Hematopoietic multipotent progenitor cell treated with erythropoietin and hydrocortisone succinate and interleukin-3 and kit ligand, for 15 days (in vitro differentiated cells): Measurements from ENCODE around the gene PELI2.

Experiments used
- DNase-seq: peaks from one replicate; pipeline ENCODE4 v3.0.0-alpha.2; 2015; ENCODE audit warnings: low spot score

PELI2 gene

DNA sequence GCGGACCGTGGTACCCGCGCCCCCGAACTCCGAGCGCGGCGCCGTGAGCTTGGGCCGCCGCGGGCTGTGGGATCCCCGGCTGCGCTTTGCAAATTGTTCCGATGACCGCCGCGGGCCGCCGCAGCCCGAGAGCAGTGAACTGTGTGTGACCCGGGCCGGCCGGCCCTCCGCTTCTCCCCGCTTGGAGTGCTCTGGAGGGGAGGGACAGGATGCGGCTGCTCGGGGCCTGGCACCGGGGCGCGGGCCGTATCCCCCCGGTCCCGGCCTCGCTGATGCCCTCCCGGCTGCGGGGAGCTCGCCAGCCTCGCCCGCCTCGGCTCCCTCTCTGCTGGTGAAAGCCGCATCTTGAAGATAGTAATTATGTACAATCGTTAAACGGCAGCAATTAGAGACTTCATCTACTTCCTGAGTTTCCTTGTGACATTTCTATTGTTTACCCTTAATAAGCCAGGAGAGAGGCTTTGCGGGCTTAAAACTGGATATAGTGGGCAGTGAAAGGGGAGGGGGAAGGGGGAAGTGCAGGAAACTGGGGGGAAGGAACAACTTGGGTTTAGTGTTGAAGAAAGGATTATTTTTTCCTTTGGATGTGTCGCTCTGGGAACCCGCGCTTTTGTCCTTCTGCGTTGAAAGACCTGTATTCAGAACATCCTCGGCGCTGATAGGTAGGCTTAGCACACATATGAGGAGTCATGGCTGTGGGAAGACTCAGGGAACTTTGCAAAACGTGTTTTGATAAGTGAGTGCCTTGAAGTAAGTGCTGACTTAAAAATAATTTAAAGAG lies 1.2 kb downstream of the PELI2 start:
- DNase-seq: no peak

DNA sequence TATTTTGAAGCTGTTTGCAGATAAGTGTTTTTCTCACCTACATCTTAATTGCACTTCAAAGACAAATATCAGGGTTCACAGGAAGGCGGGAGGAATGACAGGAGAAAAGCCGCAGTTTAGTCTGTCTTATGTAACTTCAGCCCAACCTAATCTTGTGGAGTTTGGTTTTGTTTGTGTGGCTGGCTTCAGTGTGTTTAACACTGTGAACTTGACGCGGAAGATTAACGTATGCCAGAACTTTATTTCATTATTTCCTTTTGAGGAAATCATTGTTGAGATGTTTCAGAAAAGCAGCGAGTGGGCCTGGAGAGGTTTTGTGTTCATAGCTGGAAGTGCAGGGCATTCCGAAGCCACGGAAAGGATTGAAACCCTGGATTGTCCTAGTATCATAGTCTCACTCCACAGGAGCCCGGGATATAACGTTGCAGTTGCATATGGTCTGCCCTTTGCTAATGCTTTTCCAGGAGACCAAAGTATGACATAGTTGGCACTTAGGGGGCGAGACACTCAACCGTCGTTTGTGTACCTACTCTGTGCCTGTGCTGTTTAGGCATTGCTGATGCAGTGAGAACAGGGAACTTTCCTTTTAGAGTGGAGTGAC lies 2.0 kb downstream of the PELI2 start:
- DNase-seq: no peak

DNA sequence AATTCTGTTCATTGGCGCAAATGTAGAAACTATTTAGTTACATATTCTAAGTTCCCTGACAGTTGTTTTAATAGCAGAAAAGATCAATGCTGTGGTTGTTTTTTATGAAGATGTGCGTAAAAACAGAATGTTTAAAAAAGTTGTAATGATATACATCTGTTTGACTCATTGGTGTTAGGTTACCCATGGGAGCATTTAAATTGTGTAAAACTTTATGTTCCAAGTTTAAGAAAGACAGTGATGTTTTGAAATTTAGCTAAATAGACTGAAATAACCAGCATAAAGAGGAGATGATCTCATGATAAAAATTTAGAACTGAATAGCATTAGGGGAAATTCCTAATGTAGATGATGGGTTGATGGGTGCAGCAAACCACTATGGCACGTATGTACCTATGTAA lies 3.6 kb downstream of the PELI2 start:
- no peak for DNase-seq

DNA sequence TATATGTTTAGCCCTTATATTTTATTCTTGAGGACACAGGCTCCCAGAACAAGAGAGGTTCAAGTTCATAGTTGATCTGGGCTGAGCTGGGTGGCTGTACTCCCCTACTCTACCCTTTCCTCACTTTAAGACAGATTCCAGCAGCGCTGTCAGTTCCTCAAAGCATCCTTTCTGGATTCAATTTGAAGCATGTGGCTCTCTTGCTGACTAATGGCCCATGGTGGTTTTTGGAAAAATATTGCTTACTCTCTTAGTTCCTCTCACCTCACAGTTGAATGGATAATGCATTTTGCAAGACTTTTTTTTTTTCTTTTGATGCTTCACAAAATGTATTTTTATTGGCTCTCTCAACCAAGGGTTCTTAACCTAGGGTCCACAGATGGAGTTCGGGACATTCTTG lies 4.1 kb downstream of the PELI2 start:
- DNase-seq: no peak

DNA sequence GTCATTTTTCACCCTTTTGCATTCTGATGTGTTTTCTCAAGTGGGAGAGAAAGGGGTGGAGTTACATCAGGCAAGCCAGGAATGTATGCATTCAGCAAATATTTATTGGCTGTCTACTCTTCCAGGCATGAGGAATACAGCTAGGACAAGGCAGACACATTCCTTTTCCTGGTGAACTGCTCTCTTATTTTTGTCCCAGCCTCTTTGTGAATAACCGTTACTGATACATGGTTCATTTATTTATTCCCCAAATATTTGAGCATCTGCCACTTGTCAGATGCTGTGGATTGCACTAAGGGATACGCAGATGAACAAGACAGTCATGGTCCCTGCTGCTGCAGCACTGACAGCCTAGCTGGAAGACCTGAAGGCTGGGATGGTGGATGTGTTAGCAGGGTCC lies 6.1 kb downstream of the PELI2 start:
- DNase-seq: no peak

DNA sequence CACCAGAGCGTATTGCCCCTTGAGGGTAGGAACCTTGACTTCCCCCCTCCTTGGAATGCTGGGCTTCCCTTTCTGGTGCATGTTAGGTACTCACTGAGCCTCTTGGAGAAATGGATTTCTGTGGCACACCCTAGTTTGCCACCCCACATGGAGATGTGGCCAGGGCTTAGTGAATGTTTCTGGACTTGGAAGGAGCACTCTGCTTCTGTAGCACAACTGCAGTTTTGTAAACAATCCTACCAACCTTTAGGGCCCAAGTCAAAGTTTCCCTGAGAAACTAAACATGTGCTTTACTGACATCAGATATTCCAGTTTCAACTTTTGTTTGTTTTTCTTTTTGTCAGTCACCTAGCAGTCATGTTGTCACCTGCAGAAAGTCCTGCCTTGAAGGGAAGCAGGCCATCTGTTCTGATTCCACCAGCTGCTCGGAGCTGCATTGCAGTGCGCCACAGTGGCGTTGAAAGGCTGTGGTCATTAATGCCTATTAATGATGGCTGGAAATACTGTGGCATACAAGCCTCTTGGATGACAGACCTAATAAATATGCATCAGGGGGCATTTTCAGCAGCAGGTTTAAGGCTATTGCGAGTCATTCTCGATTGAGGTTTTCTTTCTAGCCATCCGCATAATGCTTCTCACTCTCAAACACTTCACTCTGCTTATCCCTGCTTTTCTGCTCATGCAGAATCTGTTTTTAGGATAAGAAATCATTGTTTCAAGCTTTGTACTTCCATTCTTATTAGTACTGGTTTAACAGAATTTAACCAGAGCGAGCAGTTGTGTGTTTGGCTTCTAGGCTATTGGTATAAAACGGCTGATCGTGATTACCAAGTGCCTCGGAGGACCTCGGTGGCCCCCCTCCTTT lies 7.8 kb downstream of the PELI2 start:
- DNase-seq: no peak

DNA sequence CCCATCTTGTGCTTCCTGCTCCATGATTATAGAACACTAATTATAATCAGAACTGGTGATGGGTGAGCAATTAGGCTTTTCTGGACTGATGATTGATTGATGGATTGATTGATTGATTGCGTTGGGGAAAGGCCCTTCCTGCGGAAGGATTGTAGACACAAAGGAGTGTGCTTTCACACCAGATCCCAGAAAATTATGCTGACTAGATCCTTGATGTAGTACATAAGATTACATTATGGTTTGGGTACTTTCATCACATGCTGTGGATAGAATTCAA lies 8.4 kb downstream of the PELI2 start:
- DNase-seq: no peak

DNA sequence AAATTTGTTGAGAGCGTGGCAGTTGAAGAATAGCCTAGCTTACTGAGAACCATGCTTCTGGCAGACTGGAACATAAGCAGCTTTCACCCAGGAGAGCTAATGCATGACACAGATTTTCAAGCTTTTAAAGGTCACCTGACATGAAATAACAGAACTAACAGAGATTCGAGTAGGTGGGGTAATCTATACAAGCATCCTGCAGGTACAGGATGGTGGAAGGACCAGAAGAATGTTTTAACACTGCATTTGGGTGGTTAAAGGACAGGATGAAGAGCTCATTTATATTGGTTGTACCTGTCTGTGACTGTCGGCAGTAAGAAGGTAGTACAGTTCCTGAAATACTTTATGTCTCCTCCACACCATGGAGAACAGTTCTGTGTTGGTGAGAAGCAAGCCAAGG lies 8.9 kb downstream of the PELI2 start:
- DNase-seq: no peak

DNA sequence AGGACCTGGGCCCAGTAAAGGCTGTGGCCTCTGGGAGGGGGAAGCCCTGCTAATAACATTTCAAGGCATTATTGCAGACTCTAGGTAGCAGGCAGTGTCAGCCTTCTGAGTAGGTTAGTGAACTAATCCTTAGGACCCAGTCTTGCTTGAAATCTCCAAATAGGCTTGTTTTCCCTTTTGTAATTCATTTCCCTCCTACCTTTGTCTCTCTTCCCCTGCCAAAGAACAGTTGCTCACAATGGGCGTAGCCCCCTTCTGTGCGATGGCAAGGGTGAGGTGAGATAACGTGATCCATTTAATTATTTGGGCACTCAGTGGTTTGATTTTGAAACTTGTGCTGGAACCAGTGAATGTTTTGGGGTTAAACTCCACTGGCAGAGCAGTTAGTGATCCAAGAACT lies 10.9 kb downstream of the PELI2 start:
- no peak for DNase-seq

DNA sequence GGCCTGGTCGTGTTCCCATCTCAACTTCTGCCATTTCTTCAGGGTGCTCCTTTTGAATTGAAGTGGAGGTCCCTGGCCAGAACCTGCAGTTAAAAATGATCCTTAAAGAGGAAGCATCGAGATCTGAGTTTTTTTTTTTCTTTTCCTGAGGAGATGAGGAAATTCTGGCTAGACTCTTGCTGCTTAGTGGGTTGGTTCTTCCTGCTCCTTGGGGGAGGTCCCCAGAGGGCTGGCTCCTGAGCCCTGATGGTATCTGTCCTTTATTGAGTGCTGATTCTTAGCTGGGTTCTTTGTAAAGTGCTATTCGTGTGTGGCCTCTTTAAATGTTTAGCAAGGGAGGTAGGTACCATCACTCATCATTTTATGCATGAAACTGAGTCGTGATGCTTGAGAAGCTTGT lies 11.7 kb downstream of the PELI2 start:
- DNase-seq: no peak

DNA sequence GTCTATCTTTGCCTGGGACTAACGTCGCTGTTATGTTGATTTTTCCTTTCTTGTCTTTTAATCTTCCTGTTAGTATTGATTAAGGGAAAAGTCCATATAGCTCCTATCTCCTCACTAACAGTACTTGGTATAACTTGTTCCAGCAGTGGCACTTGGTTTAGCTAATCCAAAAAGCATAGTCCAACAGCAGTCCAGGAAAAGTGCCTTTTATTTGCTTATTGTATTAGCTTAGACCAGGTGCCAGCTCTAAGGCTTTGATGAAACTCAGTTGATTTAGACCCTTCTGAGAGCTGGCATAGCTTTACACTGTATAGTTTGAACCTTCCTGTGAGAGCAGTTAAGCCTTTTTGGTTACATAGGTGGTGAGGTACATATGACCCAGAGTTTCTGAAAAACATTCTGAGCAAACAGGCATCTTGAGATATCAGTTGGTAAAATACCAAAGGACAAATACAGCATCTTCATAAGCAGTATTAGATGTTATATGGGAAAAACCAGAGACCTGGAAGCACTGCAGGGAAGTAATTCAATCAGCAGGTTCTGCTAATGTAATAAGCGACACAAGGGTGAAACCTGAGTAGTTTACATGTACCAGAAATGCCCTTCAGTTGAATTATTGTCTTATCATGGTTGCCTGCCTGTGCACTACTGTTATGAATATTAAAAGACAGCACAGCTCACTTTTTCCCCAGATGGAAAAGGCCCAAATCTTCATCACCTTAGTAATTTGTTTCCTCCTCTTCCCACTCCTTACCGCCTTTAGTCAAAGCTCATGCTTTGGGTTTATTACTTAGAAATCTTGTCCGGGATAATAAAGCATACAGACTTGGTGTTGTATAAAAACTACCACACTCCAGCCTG lies 13.0 kb downstream of the PELI2 start:
- DNase-seq: no peak

DNA sequence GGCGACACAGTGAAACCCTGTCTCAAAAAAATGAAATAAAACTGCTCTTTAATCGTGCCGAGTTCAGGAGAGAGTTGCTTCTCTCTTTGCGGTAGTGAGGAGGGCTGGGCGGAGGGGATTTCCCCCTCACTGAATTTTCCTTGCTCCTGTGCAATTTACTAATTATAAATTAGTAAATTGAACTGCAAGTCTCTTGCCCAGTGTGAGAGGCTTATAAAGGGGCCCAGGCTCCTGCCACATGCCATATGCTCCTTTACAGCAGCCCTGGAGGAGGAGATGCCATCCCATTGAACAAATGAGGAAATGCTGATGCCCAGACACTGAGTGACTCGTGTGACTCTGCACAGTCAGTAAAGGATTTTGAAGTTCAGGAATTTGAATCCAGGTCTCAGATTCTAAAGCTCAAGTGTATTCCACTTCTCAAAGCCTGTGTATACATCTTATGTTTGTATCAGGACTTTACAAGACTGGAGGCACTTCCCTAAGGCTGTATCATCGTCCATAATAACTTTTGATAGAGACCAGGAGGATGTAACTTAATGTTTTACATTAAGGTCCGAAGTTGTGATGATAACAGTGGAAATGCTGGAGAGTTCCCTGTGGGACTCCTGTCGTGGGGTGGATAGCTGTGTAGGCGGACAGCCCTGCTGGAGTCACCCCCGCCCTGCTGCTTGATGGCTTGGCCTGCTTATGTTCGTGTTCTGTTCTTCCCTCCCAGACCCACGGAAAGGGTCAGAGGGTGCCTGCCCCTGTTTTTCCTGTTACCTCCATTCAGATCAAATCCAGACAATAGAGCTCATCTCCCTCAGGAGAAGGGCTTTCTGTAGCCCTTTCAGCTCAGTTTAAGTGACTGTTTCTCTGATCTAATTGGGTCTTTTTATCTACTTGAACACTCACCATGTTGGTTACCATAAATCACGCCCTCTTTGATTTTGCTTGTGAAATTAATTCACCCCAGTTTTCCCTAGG lies 13.9 kb downstream of the PELI2 start:
- DNase-seq: no peak

DNA sequence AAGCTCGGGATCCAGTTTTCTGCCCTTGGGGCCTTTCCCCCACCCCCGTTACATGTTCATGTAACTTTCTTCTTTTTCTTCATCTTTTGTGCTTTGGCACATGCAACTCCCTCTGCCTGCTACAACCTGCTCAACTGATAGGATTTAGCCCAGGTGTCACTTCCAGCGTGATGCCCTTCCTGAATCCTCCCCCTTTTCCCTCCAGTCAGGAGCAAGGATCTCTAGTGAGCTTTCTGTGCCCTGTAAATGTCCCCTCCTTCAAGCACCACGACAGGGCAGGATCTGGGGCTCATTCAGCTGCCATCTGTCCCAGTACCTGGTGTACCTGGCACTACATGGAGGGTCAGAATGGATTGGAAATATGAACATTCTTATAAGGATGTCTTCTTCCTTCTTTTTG lies 15.3 kb downstream of the PELI2 start:
- no peak for DNase-seq

DNA sequence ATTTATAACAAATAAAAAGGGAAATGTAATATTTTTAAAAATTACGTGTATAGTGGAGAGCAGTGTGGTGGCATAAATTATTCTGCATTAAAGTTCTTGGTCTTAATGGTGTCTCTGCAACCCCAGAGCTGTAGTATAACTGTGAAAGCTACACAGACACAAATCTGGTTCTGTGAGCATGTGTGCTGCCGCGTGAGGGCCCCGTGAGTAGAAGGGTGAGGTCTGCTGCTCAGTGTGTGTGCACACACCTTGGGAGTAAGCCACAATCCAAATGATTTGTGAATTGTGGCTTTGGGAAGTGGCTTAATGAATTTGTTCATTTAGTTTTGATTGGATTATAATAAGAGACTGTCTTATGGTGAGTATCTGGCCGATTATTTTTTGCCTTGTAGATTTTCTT lies 16.8 kb downstream of the PELI2 start:
- no peak for DNase-seq

DNA sequence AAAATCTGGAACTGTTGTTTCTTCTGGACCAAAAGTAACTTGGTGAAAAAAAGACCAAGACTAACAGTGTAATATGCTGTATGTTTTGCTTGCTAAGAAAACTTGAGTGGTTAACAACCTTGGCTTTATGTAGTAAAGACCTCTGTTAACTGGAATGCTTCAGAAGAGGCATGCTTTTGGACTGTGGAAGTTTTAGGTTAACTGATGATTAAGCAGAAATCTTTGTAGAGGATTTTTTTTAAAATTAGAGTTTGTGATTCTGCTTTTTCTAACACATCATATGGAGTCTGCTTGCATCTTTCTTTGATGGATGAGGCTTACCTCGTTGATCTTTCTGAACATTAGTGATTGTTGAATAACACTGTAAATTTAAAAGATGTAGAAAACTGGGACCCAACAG lies 17.5 kb downstream of the PELI2 start:
- DNase-seq: no peak

DNA sequence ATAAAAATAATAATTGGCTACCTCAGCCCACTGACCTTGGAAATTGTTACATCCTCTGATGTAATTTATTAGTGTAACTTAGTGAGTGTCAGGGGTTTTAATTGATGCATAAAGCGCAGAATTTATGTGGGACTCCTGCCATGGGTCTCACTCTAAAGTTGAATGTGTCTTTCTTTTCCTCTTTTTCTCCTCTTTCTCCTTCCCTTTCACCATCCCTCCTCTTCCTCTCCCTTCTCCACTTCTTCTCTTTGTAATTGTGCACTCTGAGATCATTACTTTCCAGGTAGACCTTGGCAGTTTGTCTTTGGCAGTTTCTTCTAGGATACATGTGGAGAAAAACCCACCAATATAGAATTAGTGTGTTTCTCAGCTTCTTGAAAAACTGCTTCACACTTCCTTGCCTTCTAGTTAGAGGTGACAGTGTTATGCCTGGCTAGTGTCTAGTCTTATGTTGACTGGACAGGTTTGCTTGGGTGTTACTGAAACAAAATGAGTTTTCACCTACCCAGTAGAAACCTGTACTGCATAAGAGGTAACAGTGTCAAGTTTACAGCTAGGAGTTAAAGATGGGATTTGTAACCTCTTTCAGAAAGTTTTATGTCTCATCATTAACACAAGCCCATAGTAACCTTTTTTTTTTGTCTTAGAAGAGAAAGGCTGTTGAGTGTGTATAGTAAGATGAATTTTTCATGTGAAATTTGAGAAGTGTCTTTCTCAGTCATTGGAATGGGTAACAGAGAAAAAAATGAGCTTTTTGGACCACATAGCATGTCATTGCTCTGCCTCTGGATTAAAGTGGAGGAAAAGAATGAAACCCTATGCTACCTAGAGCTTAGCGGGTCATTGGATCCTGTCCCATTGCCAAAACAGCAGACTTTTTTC lies 18.6 kb downstream of the PELI2 start:
- DNase-seq: no peak

DNA sequence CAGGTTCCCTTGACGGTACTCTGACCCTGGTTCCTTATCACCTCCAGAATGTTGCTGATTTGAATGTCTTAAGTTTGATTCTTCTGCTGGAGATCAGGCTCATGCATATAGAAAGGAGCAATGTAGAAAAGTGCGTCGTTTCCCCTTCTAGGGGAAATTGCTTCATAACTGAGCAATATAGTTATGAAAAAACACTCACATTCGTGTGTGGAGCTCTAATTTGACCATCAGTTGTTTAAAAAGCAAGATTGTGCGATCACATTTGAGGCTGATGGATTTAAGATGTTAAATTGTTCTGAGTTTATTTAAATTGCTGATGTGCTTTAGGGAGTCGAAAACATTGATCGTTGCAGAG lies 19.2 kb downstream of the PELI2 start:
- no peak for DNase-seq

DNA sequence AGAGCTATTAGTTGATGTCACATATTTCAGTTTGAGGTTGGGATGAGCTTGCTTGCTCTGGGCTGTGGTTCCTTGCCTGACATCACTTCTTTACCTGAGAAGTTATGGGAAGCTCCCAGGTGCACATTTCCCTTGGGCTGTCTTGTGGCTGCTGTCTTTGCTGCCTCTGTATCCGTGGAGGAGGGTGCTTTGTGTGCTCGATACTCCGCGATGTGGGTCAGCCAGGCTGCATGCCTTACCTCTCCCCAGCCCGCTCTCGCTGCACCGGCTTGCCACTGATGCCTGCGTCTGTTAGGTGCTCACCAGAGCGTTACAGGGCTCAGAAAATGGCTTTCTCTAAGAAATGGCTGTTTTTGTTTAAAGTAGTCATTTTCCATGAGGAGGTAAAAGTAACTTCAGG lies 19.6 kb downstream of the PELI2 start:
- DNase-seq: no peak

DNA sequence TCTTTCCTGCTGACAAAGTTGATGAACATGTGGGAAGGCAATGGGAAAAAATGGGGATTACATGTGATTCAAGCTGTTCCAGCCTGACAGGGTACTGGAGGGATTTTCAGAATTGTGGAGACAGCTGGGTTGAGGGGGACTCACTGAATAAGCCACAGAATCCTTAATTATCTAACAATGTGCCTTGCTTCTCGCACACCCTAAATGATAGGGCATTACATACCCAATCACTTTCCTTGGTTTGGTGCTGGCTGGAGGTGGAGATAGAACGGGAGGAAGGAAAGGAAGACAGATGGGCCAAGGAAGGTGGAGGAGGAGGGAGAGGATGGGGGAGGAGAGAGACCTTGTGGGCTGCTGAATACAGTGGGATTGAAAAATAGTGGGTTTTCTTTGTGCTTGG lies 20.7 kb downstream of the PELI2 start:
- no peak for DNase-seq

DNA sequence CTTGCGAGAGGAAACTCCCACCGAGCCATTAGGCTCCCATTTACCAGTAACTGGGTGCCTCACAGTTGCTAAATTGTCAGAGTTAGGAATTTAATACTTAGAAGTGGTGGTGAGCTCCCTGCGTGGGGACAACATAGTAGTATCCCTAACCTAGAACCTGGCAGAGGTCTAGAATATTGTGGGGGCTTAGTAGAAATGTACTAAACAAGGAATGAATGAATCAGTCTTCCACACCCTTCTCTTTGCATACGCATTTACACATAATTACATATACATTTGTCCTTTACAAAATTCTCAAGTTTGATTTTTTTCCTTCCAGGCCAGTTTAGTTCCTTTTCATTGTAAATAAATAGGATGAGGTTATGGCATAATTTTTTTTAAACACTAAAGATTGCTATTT lies 24.1 kb downstream of the PELI2 start:
- no peak for DNase-seq
